CD4-positive, CD25-positive, alpha-beta regulatory T cell (primary cell): ENCODE measurements around the gene MYO1E. TPM values are rescaled to one million over a fixed set of nuclear protein-coding genes. Genes with fewer than 3 reads are reported as not detected.

Experiments
- ATAC-seq, 2 donors: fragments of 150-1000 bp; cut with Tn5 transposase; one replicate each; pipeline ENCODE4 v1.10.0; 2021; ENCODE audit warnings: low read depth in 2 of 2, moderate number of reproducible peaks in 2 of 2, moderate library complexity in 1 of 2
- DNase-seq, 3 donors: peaks; one replicate each; pipeline versions ENCODE4 v3.0.0 to v3.0.0-alpha.2; 2012 to 2022; ENCODE audit warnings: mixed read lengths in 1 of 3
- H3K27ac ChIP-seq: one replicate; pipeline ENCODE4 v1.7.0; 2013; ENCODE audit warnings: mild to moderate bottlenecking, low read length; ENCODE audit not compliant: insufficient read depth, poor library complexity, severe bottlenecking
- H3K27me3 ChIP-seq: one replicate; pipeline ENCODE4 v1.7.0; 2013; ENCODE audit warnings: low read length; ENCODE audit not compliant: control insufficient read depth, insufficient read depth
- H3K36me3 ChIP-seq: one replicate; pipeline ENCODE4 v1.7.0; 2013; ENCODE audit warnings: mild to moderate bottlenecking, low read length, moderate library complexity; ENCODE audit not compliant: control insufficient read depth, insufficient read depth
- H3K4me1 ChIP-seq: 2 replicates; pipeline ENCODE4 v1.7.0; 2013; ENCODE audit warnings: mild to moderate bottlenecking, low read length; ENCODE audit not compliant: insufficient read depth, control insufficient read depth, poor library complexity, severe bottlenecking
- H3K4me3 ChIP-seq: one replicate; pipeline ENCODE4 v1.7.0; 2013; ENCODE audit warnings: low read depth, mild to moderate bottlenecking, low read length, moderate library complexity
- H3K9me3 ChIP-seq, 2 experiments: 1 replicate in 1 of 2; 2 replicates in 1 of 2; pipeline ENCODE4 v1.7.0; 2013; ENCODE audit warnings: low read length in 2 of 2, mild to moderate bottlenecking in 1 of 2, moderate library complexity in 1 of 2; ENCODE audit not compliant: control insufficient read depth in 2 of 2
- H3K27ac Mint-ChIP-seq, 3 donors: one replicate each; pipeline ENCODE4 v1.8.0; 2020 to 2022; ENCODE audit warnings: mild to moderate bottlenecking in 3 of 3, mixed read lengths in 3 of 3, moderate library complexity in 2 of 3
- H3K27me3 Mint-ChIP-seq: one replicate; pipeline ENCODE4 v1.8.0; 2022; ENCODE audit warnings: mild to moderate bottlenecking, mixed read lengths
- H3K36me3 Mint-ChIP-seq: one replicate; pipeline ENCODE4 v1.8.0; 2020; ENCODE audit warnings: mixed read lengths
- H3K4me1 Mint-ChIP-seq, 4 donors: one replicate each; pipeline ENCODE4 v1.8.0; 2020 to 2022; ENCODE audit warnings: mixed read lengths in 4 of 4, mild to moderate bottlenecking in 1 of 4
- H3K4me3 Mint-ChIP-seq, 4 donors: one replicate each; pipeline ENCODE4 v1.8.0; 2020 to 2022; ENCODE audit warnings: mild to moderate bottlenecking in 4 of 4, mixed read lengths in 4 of 4, moderate library complexity in 3 of 4
- H3K9me3 Mint-ChIP-seq, 7 donors: one replicate each; pipeline ENCODE4 v1.8.0; 2020 to 2022; ENCODE audit warnings: mixed read lengths in 7 of 7, mild to moderate bottlenecking in 3 of 7, moderate library complexity in 2 of 7
- polyA plus RNA-seq, 4 donors: library from polyadenylated mRNA; unstranded; fragments of 300-500 nt; fragmentation: Illumina TruSeq; gene quantifications; one replicate each; pipeline ENCODE4 v1.2.3, GENCODE V29; 2021
- total RNA-seq: library from RNA; stranded (reverse); gene quantifications from one replicate; pipeline ENCODE4 v1.2.3, GENCODE V29; 2022

MYO1E gene
- total and polyA plus RNA-seq, 5 donors from 2014 or later = 0.14 to 1.6 (median 0.75) TPM

DNA sequence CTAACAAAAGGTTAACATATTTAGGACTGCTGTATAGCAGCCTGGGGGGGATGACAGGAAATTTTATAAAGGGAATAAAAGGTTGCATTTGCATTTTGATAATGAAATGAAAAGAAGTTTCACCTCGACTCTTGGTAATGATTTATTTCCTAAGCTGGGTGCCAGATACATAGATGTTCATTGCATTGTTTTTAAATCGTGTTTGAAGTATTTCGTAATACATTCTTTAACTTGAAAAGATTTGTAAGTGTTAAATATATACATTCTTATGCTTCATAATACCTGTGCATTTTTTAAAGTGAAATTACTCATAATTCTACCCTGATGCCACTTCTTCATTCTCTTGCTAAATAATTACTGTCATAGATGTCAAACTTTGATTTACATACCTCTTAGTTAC lies 143.2 kb downstream of the MYO1E start:
- ATAC-seq (no peak), DNase-seq (no peak)
- Mint-ChIP-seq H3K4me1 (no peaks in the 10 kb centered on the region), H3K27me3 (peaks cover 12% of the 10 kb centered on the region), H3K27ac (no peak overlapping the region), H3K36me3 (no peaks in the 10 kb centered on the region), H3K9me3 (peaks cover 0 to 3% (median 0%) of the 10 kb centered on the region in 7 donors), H3K4me3 (no peak overlapping the region)
- Histone ChIP-seq H3K9me3 (no peaks in the 10 kb centered on the region), H3K27me3 (peaks cover 4% of the 10 kb centered on the region), H3K36me3 (no peaks in the 10 kb centered on the region), H3K4me1 (no peaks in the 10 kb centered on the region), H3K27ac (no peak overlapping the region), H3K4me3 (no peak overlapping the region)

GRCh38 chr15:59229015-59229414 lies 143.7 kb downstream of the MYO1E start:
- peaks cover 0 to 3% (median 0%) of the 10 kb centered on the region in 7 donors for H3K9me3 Mint-ChIP-seq
- no peak overlapping the region for H3K4me3 Mint-ChIP-seq
- Histone ChIP-seq H3K36me3 (no peaks in the 10 kb centered on the region), H3K4me1 (no peaks in the 10 kb centered on the region), H3K9me3 (no peaks in the 10 kb centered on the region), H3K4me3 (no peak overlapping the region), H3K27ac (no peak overlapping the region), H3K27me3 (peaks cover 4% of the 10 kb centered on the region)
- H3K4me1 Mint-ChIP-seq = no peaks in the 10 kb centered on the region
- no peak for DNase-seq
- H3K36me3 Mint-ChIP-seq = no peaks in the 10 kb centered on the region
- peaks cover 12% of the 10 kb centered on the region for H3K27me3 Mint-ChIP-seq
- no peak for ATAC-seq
- H3K27ac Mint-ChIP-seq = no peak overlapping the region

DNA sequence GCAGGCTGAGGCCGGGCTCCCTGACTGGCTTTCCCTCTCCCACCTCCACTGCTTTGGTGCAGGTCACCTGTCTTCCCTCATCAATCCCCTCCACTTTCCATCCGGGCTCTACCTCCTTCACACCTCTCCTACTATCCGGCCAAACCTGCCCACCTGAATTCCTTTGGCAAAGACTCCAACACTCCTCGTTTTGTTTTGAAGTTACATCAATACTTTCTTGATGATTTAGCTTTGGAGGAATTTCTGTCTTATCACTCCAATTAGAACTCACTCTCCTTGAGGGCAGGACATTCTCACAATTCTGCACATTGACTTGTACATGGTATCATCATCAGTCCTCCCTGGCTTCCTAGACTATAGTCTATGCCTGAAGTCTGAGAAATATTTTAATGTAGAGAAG lies 145.7 kb downstream of the MYO1E start:
- Histone ChIP-seq H3K27me3 (peaks cover 4% of the 10 kb centered on the region), H3K4me1 (no peaks in the 10 kb centered on the region), H3K27ac (no peak overlapping the region), H3K9me3 (no peaks in the 10 kb centered on the region), H3K36me3 (no peaks in the 10 kb centered on the region), H3K4me3 (no peak overlapping the region)
- Mint-ChIP-seq H3K36me3 (no peaks in the 10 kb centered on the region), H3K9me3 (peaks cover 0 to 3% (median 0%) of the 10 kb centered on the region in 7 donors), H3K27ac (peak overlapping the region in 1 of 3 donors; percentile 1), H3K4me1 (no peaks in the 10 kb centered on the region), H3K27me3 (peaks cover 12% of the 10 kb centered on the region), H3K4me3 (no peak overlapping the region)
- DNase-seq (no peak), ATAC-seq (no peak)

- Histone ChIP-seq H3K9me3 (no peaks in the 10 kb centered on the region), H3K4me3 (no peak overlapping the region), H3K27ac (no peak overlapping the region), H3K27me3 (peaks cover 4% of the 10 kb centered on the region), H3K36me3 (no peaks in the 10 kb centered on the region), H3K4me1 (no peaks in the 10 kb centered on the region)
- Mint-ChIP-seq H3K4me3 (no peak overlapping the region), H3K4me1 (no peaks in the 10 kb centered on the region), H3K36me3 (no peaks in the 10 kb centered on the region), H3K27me3 (peaks cover 12% of the 10 kb centered on the region), H3K9me3 (peaks cover 0 to 3% (median 0%) of the 10 kb centered on the region in 7 donors), H3K27ac (no peak overlapping the region)
- ATAC-seq (no peak), DNase-seq (no peak)
Observed at GRCh38 chr15:59224474-59224873, 148.2 kb downstream of the MYO1E start.

DNA sequence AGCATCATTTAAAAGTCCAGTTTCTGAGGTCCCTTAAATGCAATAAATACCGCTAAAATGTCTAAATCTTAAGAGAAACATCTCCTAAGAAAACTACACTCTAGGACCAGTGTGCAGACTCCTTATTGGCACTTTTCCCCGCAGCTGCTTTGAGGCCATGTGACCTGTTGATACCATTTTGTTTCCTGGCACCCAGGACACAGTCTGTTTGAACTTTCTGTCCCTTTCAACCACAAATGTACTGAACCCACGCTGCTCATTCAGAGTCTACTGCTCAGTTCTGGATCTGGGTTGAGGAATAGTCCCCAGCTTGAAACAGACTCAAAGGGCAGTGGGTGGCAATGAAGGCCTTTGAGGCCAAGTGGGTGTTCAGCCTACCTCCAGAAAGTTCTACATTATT lies 148.9 kb downstream of the MYO1E start:
- H3K4me1 Mint-ChIP-seq = no peaks in the 10 kb centered on the region
- H3K4me3 Mint-ChIP-seq = no peak overlapping the region
- no peak overlapping the region for H3K27ac ChIP-seq
- H3K27me3 Mint-ChIP-seq = peaks cover 12% of the 10 kb centered on the region
- no peak overlapping the region for H3K27ac Mint-ChIP-seq
- no peaks in the 10 kb centered on the region for H3K9me3 ChIP-seq
- H3K27me3 ChIP-seq = peaks cover 4% of the 10 kb centered on the region
- H3K9me3 Mint-ChIP-seq = peaks cover 0 to 3% (median 0%) of the 10 kb centered on the region in 7 donors
- no peak for ATAC-seq
- H3K4me1 ChIP-seq = no peaks in the 10 kb centered on the region
- no peaks in the 10 kb centered on the region for H3K36me3 Mint-ChIP-seq
- H3K36me3 ChIP-seq = no peaks in the 10 kb centered on the region
- DNase-seq = no peak
- H3K4me3 ChIP-seq = no peak overlapping the region

- no peak for ATAC-seq
- H3K27me3 ChIP-seq = peaks cover 4% of the 10 kb centered on the region
- H3K9me3 Mint-ChIP-seq = peaks cover 0 to 3% (median 0%) of the 10 kb centered on the region in 7 donors
- no peak overlapping the region for H3K27ac ChIP-seq
- no peak for DNase-seq
- H3K27ac Mint-ChIP-seq = no peak overlapping the region
- no peaks in the 10 kb centered on the region for H3K36me3 Mint-ChIP-seq
- no peak overlapping the region for H3K4me3 Mint-ChIP-seq
- H3K4me1 Mint-ChIP-seq = no peaks in the 10 kb centered on the region
- H3K36me3 ChIP-seq = no peaks in the 10 kb centered on the region
- H3K4me3 ChIP-seq = no peak overlapping the region
- H3K9me3 ChIP-seq = no peaks in the 10 kb centered on the region
- no peaks in the 10 kb centered on the region for H3K4me1 ChIP-seq
- H3K27me3 Mint-ChIP-seq = peaks cover 17% of the 10 kb centered on the region
Observed at GRCh38 chr15:59222906-59223550, 149.6 kb downstream of the MYO1E start.

DNA sequence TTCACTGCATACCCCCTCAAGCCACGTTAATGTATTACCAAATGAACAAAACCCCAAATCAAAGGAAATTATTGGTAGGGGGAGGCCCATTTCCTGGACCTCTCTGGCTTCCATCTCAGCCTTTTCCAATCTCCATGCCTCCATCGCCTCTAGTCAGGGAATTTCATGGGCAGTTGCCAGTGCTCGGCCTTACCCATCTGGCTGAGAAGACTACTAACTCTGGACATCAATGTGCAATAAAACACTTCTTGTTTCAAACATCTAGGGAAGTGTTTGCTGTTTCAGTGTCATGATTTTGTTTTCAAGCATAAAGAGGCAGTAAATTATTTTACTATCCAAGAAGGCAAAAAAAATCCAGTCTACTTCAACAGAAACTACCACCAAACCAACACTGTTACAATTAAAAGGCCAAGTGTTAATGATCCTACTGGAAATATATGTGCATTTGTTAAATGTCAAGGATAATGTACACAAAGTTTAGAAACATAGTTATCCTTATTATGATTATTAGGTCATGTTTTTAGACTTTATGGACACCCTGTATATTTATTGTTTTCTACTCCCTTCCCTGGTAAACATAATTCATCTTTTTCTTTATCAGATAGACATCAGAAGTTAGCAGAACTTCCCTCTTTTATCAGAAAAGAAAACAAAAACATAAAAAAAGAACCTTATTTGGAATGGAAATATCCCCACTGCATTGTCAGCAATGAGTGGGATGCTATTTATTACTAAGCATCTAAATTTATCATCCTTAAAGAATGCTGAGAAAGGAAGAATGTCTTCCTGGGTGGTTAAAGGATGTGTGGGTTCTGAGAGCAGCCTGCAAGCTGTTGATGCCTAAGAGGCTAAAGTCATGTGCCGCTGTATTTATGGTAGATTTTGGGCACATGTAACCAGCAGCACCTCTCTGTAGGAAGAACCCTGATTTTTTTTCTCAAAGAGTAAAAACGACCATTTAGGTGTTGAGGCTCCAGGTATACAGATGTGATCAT lies 150.9 kb downstream of the MYO1E start:
- no peaks in the 10 kb centered on the region for H3K36me3 Mint-ChIP-seq
- no peak overlapping the region for H3K27ac Mint-ChIP-seq
- no peak for ATAC-seq
- peaks cover 0 to under 1% (median 0%) of the 10 kb centered on the region in 7 donors for H3K9me3 Mint-ChIP-seq
- Histone ChIP-seq H3K9me3 (no peaks in the 10 kb centered on the region), H3K27ac (no peak overlapping the region), H3K4me1 (no peaks in the 10 kb centered on the region), H3K36me3 (no peaks in the 10 kb centered on the region), H3K27me3 (no peaks in the 10 kb centered on the region), H3K4me3 (no peak overlapping the region)
- H3K4me3 Mint-ChIP-seq = no peak overlapping the region
- peaks cover 13% of the 10 kb centered on the region for H3K27me3 Mint-ChIP-seq
- no peaks in the 10 kb centered on the region for H3K4me1 Mint-ChIP-seq
- no peak for DNase-seq
